A172 (cell line): ENCODE results near the gene TXNRD1. TPM values are rescaled to one million over a fixed set of nuclear protein-coding genes. Genes with fewer than 3 reads are reported as not detected.
"Not testable (repeated sequence)": the region's sequence is repeated elsewhere in the genome, so short reads cannot be mapped to it uniquely, and the experiment has no call there.

Experiments
- DNase-seq: peaks from one replicate; pipeline ENCODE4 v3.0.0-alpha.2; 2015; ENCODE audit warnings: low spot score
- total RNA-seq: library from RNA; depleted of rRNA; stranded (reverse); fragments of >200 nt; shearing (Covaris generic); gene quantifications from 2 replicates; pipeline ENCODE4 v1.2.3, GENCODE V29; 2014

Gene TXNRD1
- total RNA-seq, 1 experiment from 2014 or later = 939 TPM

DNA sequence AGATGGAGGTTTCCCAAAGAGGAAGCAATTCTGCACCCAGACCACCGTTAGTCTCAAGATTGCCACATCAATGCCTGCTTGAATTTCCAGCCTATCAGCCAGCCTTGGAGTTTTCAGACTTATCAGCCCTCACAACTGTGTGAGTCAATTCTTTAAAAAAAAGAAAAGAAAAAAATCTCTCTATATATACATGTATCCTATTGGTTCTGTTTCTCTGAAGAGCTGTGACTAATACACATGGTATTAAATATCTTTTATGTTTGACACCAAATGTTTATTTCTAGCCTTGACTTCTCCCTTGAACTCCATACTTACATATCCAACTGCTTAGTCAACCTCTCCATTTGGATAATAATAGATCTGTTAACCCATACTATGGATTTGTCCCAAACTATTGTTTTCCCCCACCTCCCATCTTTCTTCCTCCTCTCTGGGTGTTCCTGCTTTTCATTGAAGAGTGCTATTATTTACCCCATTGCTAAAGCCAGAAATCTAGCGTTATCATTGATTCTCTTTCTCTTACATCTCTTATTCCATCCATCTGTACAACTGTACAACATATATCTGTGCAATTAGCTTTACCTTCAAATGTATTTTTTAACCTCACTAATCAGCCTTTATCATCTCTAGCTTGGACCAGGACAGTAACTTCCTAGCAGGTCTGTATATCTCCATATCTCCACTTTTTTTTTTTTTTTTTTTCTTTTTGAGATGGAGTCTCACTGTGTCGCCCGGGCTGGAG is 65.3 kb downstream of the TXNRD1 start:
- DNase-seq = peak; percentile 96

DNA sequence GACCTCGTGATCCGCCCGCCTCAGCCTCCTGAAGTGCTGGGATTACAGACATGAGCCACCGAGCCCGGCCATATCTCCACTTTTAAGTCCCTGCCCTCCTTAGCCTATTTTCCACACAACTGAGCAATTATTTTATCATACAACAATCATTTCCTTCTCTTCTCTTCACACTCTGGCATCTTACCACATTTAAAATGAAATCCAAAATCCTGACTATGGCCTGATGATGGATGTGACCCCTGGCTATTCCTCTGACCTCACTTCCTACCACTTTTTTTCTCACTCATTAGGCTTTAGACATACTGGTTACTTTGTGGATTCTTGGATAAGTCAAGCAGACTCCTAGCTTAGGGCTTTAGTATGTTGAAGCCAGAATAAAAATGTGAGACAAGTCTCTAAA is 66.1 kb downstream of the TXNRD1 start:
- DNase-seq = peak; percentile 64

DNA sequence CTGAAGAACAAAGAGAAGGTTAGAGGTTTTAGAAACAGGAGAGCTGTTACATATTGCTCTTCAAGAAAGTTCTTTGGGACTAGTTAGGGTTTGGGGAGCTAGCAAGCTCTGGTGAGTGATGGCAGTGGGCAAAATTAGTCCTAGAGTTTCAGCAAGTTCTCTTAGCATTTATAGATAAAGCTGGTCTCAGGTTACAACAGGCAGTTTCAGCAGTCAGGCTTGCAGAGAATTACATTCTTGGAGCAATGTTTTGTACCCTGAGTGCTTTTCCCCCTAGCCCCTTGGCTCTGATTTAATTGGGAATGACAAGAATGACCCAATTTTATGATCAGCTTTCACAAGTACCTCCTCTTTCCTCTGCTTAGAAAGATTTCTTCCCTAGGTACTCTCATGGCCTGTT is 66.5 kb downstream of the TXNRD1 start:
- no peak for DNase-seq

DNA sequence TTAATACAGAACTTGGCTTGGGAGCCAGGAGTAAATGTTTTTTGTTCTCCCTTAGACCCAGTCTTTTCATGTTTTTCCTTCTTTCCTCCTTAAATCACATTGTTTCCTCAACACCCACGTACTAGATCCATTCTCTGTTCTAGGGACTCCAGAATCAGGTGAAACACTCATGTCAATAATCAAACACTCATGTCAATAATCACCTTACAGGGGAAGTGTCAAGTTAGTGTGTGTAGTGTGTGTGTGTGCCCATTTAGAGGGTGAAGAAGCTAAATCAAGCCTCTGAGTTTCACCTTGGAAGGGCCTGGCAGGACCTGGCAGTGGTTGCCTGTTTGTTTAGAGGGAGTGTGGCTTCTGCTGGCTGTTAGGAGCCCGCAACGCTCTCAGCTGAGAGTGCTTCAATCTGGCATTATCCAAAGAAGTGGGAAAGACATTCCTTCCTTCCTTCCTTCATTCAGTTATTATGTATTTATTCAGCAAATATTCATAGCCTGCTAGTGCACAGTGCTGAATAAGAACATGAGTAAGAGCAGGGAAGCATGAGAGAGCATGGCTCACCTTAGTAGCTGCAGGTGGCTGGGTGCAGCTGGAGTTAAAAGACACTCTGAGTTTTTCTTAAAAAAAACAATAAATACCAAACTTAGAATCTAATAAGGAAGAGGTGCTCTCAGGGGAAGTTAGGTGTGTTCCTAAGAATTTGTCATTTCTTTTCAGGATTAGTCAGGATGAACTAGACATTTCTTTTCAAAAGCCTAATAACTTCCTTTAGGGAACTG is 70.3 kb downstream of the TXNRD1 start:
- DNase-seq = no peak

DNA sequence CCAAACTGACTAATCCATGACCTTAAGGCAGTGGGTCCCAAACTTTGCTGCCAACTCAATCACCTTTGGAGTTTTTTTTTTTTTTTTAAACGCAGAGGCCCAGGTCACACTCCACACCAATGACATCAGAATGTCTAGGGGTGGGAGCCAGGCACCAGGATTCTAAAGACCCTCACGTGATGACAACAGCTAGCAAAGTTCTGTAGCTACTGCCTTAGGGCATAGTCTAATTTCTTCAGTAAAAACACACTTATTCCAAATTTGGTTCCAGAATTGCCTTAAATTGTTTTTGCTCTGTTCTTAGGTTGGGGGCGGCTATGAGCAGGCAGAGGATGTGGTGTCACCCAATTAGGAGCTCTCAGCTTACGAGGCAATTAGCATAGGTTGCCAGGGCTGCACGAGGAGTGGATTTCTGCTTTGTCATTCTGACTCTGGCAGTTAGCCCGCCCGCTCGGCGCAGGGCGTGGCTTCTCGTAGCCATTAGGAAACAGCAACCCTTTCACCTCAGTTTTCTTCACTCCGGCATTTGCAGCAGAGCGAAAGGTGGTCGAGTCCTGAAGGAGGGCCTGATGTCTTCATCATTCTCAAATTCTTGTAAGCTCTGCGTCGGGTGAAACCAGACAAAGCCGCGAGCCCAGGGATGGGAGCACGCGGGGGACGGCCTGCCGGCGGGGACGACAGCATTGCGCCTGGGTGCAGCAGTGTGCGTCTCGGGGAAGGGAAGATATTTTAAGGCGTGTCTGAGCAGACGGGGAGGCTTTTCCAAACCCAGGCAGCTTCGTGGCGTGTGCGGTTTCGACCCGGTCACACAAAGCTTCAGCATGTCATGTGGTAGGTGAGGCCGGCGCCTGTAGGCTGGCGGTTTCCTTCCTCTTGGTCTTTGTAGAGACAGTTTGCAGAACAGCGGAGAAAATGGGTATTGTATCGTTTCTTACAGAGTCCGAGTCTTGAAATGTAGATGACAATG is 71.2 kb downstream of the TXNRD1 start:
- DNase-seq = peak; percentile 98

DNA sequence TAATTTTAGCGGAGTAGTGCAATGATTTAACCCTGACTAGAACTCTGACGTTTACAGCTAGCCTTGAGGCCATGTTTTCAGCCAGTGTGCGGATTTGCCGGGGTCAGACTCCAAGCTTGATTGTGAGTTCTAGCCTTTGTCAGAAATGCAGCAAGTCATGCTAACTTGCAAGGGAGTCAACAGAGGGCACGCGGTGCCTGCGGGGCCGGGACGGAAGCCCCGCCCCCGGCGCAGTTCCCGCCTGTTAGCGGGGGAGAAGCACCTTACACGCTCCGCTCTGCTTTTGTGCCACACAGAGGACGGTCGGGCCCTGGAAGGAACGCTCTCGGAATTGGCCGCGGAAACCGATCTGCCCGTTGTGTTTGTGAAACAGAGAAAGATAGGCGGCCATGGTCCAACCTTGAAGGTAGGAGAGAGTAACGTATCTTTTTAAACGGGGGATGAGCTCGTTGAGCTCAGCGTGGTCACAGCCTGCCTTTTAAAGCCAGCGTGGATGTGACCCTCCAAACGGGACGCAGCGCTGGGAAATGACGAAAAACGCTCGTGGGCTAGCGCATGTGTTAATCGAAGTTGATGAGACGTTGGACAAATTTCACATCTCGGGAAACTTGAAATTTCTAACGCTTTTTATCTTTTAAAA is 73.2 kb downstream of the TXNRD1 start:
- DNase-seq = peak; percentile 65

DNA sequence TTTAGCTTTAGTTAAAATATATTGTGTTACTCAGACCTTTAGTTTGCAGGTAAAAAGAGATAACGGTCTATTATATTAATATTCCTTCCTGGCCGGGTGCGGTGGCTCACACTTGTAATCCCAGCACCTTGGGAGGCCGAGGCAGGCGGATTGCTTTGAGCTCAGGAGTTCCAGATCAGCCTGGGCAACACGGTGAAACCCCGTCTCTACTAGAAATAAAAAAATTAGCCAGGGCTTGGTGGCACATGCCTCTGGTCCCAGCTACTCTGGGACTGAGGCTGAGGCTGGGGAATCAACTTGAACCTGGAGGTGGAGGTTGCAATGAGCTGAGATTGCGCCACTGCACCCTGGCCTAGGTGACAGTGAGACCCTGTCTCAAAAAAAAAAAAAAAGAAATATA is 74.7 kb downstream of the TXNRD1 start:
- DNase-seq = no peak

DNA sequence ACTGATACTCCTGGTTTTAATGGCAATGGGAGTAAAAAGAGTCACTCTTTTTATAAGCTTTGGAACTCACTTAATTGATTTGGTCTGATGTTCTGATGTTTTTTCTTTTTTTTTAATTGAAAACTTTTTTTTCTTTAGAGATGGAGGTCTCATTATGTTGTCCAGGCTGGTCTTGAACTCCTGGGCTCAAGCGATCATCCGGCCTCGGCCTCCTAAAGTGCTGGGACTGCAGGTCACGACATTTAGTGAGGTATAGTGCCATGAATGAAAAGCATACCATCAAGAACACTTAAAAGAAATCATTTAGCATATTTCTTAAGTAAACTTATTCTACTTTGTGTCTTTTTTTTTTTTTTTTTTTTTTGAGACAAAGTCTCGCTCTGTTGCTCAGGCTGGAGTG is 75.3 kb downstream of the TXNRD1 start:
- no peak for DNase-seq

DNA sequence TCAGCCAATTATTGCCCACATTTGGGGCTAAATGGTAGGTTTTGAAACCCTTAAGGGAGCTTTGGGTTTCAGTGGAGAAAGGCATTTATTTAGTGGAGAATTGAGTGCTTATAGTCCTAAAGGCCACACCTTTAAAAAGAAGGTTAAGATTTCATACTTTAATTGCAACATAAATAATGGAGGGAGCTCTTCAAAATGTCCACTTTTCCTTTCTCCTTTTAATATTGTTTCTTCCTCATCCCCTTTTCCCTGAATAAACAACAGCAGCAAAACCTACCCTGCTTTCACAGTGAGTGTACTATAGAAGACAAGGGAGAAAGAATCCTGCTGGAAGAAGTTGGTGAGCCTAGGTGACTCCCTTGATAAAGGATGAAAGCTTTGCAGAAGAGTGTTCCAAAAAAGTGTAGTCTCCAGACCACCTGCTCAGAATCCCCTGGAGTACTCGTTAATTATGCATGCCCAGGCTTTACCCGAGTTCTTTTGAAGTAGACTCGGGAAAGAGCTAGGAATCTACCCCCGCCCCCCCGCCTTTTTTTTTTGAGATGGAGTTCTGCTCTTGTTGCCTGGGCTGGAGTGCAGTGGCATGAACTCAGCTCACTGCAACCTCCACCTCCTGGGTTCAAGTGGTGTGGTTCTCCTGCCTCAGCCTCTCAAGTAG is 76.4 kb downstream of the TXNRD1 start:
- no peak for DNase-seq

DNA sequence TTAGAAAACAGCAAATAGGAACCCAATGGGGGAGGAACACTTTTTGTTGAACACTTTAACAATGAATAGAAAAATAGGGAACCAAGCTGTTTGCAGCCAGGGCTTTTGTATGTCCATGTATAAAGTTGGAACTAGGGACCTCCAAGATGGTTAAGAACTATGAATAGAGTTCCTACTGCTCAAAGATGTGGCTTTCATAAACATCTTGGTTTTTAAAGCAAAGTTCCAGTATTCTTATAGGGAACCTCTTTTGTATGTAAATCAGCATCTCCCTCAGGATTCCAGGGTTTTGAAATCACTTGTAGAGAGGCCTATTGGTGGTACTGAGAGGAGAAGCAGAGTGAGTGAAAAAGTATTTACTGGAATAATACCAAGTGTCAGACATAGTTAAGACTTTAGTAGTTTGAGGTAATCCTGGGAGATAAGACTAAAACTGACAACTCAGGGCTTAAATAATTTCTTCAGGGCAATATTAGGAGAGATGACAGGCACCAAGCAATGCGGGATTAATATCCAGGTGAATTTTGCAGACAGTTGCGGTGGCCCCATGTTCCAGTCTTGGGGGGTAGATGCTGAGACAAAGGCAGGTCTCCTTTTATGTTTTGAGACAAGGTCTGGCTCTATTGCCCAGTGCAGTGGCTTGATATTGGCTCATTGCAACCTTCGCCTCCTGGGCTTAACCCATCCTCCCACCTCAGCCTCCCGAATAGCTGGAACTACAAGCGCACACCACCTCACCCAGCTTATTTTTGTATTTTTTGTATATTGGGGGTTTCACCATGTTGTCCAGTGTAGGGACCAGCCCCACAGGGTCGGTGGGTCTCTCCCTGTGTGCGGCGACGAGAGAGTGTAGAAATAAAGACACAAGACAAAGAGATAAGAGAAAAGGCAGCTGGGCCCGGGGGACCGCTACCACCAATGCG is 77.6 kb downstream of the TXNRD1 start:
- no peak for DNase-seq

DNA sequence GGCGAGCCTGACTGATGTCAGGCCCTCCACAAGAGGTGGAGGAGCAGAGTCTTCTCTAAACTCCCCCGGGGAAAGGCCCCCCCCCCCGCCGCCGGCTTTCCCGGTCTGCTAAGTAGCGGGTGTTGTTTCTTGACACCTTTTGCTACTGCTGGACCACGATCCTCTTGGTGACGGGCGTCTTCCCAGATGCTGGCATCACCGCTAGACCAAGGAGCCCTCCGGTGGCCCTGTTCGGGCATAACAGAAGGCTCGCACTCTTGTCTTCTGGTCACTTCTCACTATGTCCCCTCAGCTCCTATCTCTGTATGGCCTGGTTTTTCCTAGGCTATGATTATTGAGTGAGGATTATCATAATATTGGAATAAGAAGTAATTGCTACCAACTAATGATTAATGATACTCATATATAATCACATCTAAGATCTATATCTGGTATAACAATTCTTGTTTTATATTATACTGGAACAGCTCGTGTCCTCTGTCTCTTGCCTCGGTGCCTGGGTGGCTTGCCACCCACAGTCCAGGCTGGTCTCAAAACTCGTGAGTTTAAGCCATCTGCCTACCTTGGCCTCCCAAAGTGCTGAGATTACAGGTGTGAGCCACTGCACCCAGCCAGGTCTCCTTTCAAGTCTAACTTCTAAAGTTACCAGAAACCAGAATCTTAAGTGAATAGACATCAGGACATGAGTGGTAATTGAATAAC is 78.7 kb downstream of the TXNRD1 start:
- not testable (repeated sequence) for DNase-seq

DNA sequence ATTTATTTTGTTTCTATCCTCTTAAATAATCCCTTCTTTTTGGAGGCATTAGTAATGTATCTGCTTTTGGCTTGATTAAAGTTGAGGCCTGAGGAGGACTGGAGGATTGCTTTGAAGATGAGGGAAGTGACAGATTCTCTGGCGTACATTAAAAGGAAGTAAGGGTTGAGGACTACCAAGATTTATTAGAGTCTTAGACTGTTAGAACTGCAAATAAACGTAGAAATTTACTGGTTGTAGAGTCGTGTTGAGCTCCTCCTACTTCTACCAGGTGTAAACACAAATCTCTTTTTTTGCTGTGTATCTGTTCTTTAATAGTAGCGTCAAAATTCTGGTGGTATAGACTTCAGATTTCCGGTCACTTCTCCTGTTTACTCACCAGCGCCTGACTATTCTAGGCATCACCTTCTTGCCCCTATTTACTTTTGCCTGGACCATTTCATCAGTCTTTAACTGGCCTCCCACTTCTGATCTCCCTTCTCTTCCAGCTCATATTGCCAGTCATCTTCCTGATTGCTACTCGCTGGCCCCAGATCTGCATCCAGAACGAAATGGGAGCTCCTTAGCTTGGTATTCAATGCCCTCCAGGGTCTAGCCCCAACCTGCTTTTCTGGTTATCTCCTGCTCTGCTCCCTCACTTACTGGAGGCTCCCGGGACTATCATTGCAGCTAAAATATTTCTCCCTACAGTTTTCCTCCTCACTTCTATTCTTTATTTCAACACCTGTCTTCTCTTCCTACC is 79.5 kb downstream of the TXNRD1 start:
- DNase-seq = no peak

DNA sequence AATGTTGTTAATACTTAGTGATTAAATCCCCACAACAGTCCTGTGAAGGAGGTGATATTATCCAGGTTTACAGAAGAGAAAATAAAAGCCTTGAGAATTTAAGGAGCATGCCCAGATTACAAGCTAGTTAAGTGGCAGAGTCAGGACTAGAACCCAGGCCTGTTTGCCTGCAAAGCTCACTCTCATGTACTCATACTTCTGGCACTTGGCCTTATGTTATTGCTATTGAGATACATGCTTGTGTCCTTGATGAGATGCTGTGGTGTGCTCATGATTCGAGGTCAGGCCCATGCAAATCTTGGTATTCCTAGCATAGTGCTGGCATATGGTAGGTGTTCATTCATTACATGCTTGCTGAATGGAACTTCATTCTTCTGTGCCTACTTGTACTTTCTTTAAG is 80.4 kb downstream of the TXNRD1 start:
- DNase-seq = no peak

DNA sequence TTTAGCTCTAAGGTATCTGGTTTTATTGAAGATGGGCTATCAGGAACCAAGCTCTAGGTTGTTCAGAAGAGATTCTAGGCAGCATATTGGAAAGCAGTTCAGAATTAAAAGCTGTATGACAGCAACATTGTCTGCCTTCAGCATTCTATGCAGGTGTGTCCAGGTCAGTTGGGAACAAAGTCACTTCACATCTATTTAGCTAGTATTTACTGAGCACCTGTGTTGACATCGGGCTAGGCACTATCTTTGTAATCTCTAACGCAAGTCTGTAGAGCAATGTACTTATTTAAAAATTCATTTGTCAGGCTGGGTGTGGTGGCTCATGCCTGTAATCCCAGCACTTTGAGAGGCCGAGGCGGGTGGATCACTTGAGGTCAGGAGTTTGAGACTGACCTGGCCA is 81.1 kb downstream of the TXNRD1 start:
- DNase-seq = no peak

DNA sequence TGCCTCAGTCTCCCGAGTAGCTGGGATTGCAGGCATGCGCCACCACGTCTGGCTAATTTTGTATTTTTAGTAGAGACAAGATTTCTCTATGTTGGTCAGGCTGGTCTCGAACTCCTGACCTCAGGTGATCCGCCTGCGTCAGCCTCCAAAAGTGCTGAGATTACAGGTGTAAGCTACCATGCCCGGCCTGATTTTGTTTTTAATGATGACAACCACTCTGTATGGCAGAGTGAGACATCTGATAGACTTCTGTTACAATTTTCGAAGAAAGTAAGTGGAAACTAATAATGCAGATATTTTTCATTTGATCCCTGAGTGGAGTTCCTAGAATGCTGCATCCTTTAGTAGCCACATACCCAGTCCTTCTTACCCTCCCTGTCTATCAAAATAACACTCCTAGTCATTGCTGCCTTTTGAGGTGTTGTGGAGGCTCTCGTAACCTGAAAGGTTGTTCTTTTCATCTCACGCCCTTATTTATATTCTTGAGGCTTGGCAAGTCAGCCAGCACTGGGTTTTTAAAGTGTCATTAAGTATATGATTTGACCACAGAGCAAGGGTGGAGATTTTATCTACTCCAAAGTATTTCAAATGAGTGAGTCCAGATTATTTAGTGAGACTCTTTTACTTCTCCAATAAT is 82.0 kb downstream of the TXNRD1 start:
- no peak for DNase-seq

DNA sequence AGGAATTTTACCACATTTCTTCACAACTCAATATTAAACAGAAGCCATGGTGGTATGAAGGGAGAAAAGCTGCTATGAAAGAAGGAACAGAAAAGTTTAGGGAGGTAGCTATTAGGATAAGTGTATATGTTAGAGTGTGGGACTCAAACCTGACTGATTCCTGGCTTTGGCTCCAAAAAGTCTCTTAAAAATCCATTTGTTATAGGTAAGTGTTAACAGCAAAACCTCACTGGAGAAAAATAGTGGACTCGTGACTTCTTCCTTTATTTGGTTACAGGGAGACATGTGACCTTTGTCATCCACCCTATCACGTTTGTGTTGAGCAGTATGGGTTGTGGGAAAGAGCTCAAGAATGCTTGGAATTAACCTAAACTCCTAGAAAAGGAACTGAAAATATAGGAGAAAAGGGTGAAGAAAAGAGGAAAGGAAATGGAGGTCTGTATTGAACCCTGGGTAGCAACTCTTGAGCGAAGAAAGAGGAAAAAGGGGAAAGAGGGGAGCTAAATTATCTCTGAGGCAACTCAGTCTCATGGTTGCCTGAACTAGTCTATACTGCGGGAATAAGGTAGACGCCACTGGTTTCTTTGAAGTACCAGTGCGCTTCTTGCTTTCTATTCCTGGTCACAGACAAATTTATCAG is 84.4 kb downstream of the TXNRD1 start:
- DNase-seq = no peak

DNA sequence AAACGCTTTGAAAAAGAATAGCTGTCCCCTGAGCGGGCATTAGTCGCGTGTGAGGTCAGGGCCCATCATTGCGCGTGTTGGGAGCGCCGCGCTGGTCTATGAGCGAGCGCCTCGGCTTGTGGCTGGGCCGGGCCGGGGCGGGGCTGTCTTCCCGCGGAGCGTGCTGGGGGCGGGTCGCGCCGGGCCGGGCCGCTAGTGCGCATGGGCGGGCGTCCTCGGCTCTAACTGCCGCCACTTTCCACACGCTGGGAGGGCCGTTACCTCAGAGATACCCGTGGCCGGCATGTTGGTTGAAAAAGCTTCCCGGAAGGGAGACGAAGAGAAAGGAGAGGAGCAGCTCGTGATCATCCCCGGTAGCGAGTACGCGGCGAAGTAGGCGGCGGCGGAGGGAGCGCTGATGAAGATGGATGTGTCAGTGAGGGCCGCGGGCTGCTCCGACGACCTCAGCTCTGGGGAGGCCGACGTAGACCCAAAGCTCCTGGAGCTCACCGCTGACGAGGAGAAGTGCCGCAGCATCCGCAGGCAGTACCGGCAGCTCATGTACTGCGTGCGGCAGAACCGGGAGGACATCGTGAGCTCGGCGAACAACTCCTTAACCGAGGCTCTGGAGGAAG is 88.1 kb downstream of the TXNRD1 start, which contains the start of gene EID3:
Gene EID3 (plus strand): TSS at position 202 of the 614 bp plus-strand sequence. CDS start 196 bp downstream, at position 398.
- no peak for DNase-seq
